Naive thymus-derived CD8-positive, alpha-beta T cell (primary cell): Measurements from ENCODE around the gene SORCS1. TPM values are rescaled to one million over a fixed set of nuclear protein-coding genes. Genes with fewer than 3 reads are reported as not detected.
A peak's percentile ranks its signal among the peaks of the same experiment; 100 is the strongest.

Experiments used
- ATAC-seq, 2 donors: fragments of 150-1000 bp; cut with Tn5 transposase in 1 of 2; sonication (Bioruptor Pico), chemical (Tn5 transposase) in 1 of 2; 1 replicate in 1 of 2; 2 replicates in 1 of 2; pipeline ENCODE4 v1.10.0; 2021; ENCODE audit warnings: mild to moderate bottlenecking in 2 of 2, moderate library complexity in 2 of 2
- POLR2A ChIA-PET: fragments of 350-600 bp; sonication (Branson Sonifier 250); formaldehyde crosslinking; loops from one replicate; lab custom pipeline; 2021; ENCODE audit warnings: antibody characterized with exemption; lab: Charles Lee
- DNase-seq, 10 donors: peaks; one replicate each; pipeline versions ENCODE4 v3.0.0 to v3.0.0-alpha.2; 2020 to 2022
- H3K27ac Mint-ChIP-seq, 10 donors: one replicate each; pipeline ENCODE4 v1.8.0; 2020 to 2022; ENCODE audit warnings: mild to moderate bottlenecking in 10 of 10, mixed read lengths in 10 of 10, moderate library complexity in 4 of 10, inconsistent platforms in 1 of 10
- H3K27me3 Mint-ChIP-seq, 5 donors: one replicate each; pipeline ENCODE4 v1.8.0; 2021 to 2022; ENCODE audit warnings: mixed read lengths in 5 of 5
- H3K36me3 Mint-ChIP-seq, 3 donors: one replicate each; pipeline ENCODE4 v1.8.0; 2020 to 2022; ENCODE audit warnings: mixed read lengths in 3 of 3, mild to moderate bottlenecking in 2 of 3, inconsistent platforms in 1 of 3
- H3K4me1 Mint-ChIP-seq, 4 donors: one replicate each; pipeline ENCODE4 v1.8.0; 2021 to 2022; ENCODE audit warnings: mixed read lengths in 4 of 4
- H3K4me3 Mint-ChIP-seq, 10 donors: one replicate each; pipeline ENCODE4 v1.8.0; 2020 to 2022; ENCODE audit warnings: mild to moderate bottlenecking in 10 of 10, mixed read lengths in 10 of 10, moderate library complexity in 6 of 10, inconsistent platforms in 1 of 10
- H3K9me3 Mint-ChIP-seq, 9 donors: one replicate each; pipeline ENCODE4 v1.8.0; 2020 to 2022; ENCODE audit warnings: mixed read lengths in 9 of 9, mild to moderate bottlenecking in 3 of 9, inconsistent platforms in 1 of 9, moderate library complexity in 1 of 9
- polyA plus RNA-seq, 3 donors: library from polyadenylated mRNA; unstranded; fragments of 300-500 nt; fragmentation: Illumina TruSeq; gene quantifications; one replicate each; pipeline ENCODE4 v1.2.3, GENCODE V29; 2021
- total RNA-seq, 8 experiments: library from RNA in 2 of 8; stranded (reverse) in 2 of 8; gene quantifications; one replicate each; pipeline ENCODE4 v1.2.3 and lab custom pipeline; 2021 to 2026

Gene SORCS1
- total and polyA plus RNA-seq, 5 experiments from 2014 or later: not detected

GRCh38 chr10:106542461-106542860, 622.0 kb downstream of the SORCS1 start:
- H3K4me3 Mint-ChIP-seq: no peak overlapping the region
- H3K27ac Mint-ChIP-seq: peak overlapping the region in 1 of 10 donors; percentile 12
- POLR2A ChIA-PET: no interaction called here
- DNase-seq (no peak), ATAC-seq (no peak)
- no peaks in the 10 kb centered on the region for H3K27me3 Mint-ChIP-seq
- no peaks in the 10 kb centered on the region for H3K36me3 Mint-ChIP-seq
- no peaks in the 10 kb centered on the region for H3K4me1 Mint-ChIP-seq
- peaks cover 0 to 5% (median 0%) of the 10 kb centered on the region in 9 donors for H3K9me3 Mint-ChIP-seq

DNA sequence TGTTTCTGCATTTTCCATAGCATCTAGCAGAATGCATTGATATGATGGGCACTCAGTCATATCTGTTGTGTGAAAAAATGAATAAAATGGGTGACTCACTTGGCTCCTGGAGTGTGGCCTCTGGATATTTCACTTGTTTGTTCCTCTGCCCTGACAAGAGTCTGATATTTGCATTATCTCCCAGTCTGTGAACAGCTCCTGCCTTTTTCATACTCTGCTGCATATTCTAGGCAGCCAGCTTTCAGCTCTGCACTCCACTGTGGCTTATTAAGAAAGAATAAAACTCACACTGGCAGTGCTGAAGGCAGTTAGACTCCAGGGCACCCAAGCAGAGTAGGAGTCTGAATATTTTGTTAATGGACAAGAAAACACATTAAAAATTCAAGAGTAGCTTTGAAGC, 623.9 kb downstream of the SORCS1 start:
- Mint-ChIP-seq H3K27me3 (no peaks in the 10 kb centered on the region), H3K4me1 (no peaks in the 10 kb centered on the region), H3K36me3 (no peaks in the 10 kb centered on the region), H3K9me3 (peaks cover 0 to 5% (median 0%) of the 10 kb centered on the region in 9 donors), H3K4me3 (no peak overlapping the region), H3K27ac (no peak overlapping the region)
- ATAC-seq (no peak), DNase-seq (no peak)
- POLR2A ChIA-PET: no interaction called here

GRCh38 chr10:106537866-106538265, 626.6 kb downstream of the SORCS1 start:
- POLR2A ChIA-PET: no interaction called here
- Mint-ChIP-seq H3K4me3 (no peak overlapping the region), H3K4me1 (no peaks in the 10 kb centered on the region), H3K9me3 (peaks cover 0 to 5% (median 0%) of the 10 kb centered on the region in 9 donors), H3K27me3 (no peaks in the 10 kb centered on the region), H3K36me3 (no peaks in the 10 kb centered on the region), H3K27ac (no peak overlapping the region)
- ATAC-seq (no peak), DNase-seq (no peak)

GRCh38 chr10:106535304-106535953, 629.1 kb downstream of the SORCS1 start:
- Mint-ChIP-seq H3K9me3 (peaks cover 0 to 4% (median 0%) of the 10 kb centered on the region in 9 donors), H3K27me3 (no peaks in the 10 kb centered on the region), H3K4me1 (no peaks in the 10 kb centered on the region), H3K4me3 (no peak overlapping the region), H3K36me3 (no peaks in the 10 kb centered on the region), H3K27ac (no peak overlapping the region)
- ATAC-seq (no peak), DNase-seq (no peak)
- POLR2A ChIA-PET: no interaction called here

DNA sequence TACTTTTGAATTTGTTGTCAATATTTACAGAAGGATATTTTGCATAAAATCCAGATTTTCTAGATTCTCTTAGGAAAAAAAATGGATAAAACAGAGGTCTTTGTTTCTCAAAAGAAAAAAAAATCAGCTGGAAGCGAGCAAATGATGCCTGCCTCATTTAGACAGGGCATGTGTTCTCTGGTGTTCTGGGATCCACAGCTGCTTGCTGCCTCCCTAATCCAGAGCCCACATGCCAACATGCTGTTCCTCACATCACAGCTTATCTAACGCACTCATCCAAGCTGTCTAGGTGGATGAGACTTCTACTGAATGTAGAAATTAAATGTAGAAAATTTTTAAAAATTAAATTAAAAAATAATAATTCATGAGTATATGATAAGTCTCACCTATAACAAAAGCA, 630.1 kb downstream of the SORCS1 start:
- Mint-ChIP-seq H3K4me1 (no peaks in the 10 kb centered on the region), H3K27me3 (no peaks in the 10 kb centered on the region), H3K9me3 (peaks cover 0 to 5% (median 0%) of the 10 kb centered on the region in 9 donors), H3K36me3 (no peaks in the 10 kb centered on the region), H3K4me3 (no peak overlapping the region), H3K27ac (no peak overlapping the region)
- POLR2A ChIA-PET: no interaction called here
- no peak for DNase-seq
- ATAC-seq: no peak

DNA sequence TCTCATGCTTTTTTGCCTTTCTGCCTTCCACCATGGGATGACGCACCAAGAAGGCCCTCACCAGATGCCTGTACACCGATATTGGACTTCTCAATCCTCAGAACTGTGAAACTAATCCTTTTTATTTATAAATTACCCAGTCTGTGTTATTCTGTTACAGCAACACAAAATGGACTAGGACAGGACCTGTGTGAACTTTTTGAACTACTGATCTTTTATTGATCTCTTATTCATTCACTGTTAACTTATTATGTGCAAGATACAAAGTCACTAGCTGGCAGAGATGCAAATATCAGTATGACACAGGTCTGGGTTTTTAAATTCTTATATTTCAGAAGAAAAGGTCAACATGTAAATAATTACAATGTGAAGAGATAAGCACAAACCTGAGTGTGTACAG, 635.8 kb downstream of the SORCS1 start:
- Mint-ChIP-seq H3K27ac (no peak overlapping the region), H3K9me3 (peaks cover 0 to 14% (median 3%) of the 10 kb centered on the region in 9 donors), H3K4me3 (no peak overlapping the region), H3K36me3 (no peaks in the 10 kb centered on the region), H3K27me3 (no peaks in the 10 kb centered on the region), H3K4me1 (no peaks in the 10 kb centered on the region)
- ATAC-seq: no peak
- POLR2A ChIA-PET: no interaction called here
- DNase-seq: no peak

- H3K4me3 Mint-ChIP-seq: no peak overlapping the region
- POLR2A ChIA-PET: no interaction called here
- DNase-seq (no peak), ATAC-seq (no peak)
- no peaks in the 10 kb centered on the region for H3K4me1 Mint-ChIP-seq
- peaks cover 0 to 14% (median 3%) of the 10 kb centered on the region in 9 donors for H3K9me3 Mint-ChIP-seq
- no peak overlapping the region for H3K27ac Mint-ChIP-seq
- H3K36me3 Mint-ChIP-seq: no peaks in the 10 kb centered on the region
- H3K27me3 Mint-ChIP-seq: no peaks in the 10 kb centered on the region
These were observed 638.7 kb downstream of the SORCS1 start for GRCh38 chr10:106525835-106526234.
